SK-N-MC (cell line): ENCODE measurements around the gene ZBED1.

Experiments
- EZH2 ChIP-seq: fragments of 200-600 bp; sonication (generic); IDR thresholded peaks from one replicate; pipeline ENCODE4 v1.6.1; 2017; ENCODE audit warnings: antibody characterized with exemption
- FOXP2 ChIP-seq: optimal IDR thresholded peaks from 2 replicates; pipeline ENCODE3; 2011; ENCODE audit warnings: mild to moderate bottlenecking, moderate library complexity; ENCODE audit not compliant: insufficient read depth; ENCODE audit errors: extremely low read length, control extremely low read depth
- POLR2AphosphoS5 ChIP-seq: IDR thresholded peaks from 2 replicates; pipeline ENCODE4 v1.6.1; 2012; ENCODE audit warnings: mild to moderate bottlenecking, low read depth, low read length, borderline replicate concordance

- TF ChIP-seq POLR2AphosphoS5: no peak
- no peak for TF ChIP-seq EZH2
- TF ChIP-seq FOXP2: no peak
These were observed 29.1 kb downstream of the ZBED1 start for GRCh38 chrX:2471641-2472040.
